Measurements from ENCODE around the gene RAD51B. TPM values are rescaled to one million over a fixed set of nuclear protein-coding genes. Genes with fewer than 3 reads are reported as not detected.
"Not testable (repeated sequence)": the region's sequence is repeated elsewhere in the genome, so short reads cannot be mapped to it uniquely, and the experiment has no call there.

Gene RAD51B
- total and polyA plus RNA-seq, 5 donors = 0.88 to 5.3 (median 3.3) TPM

GRCh38 chr14:67806246-67806645, 13.3 kb upstream of the RAD51B start:
- no peaks in the 10 kb centered on the region for H3K9me3 ChIP-seq (ENCODE audit: control insufficient read depth, low read length)
- no peaks in the 10 kb centered on the region for H3K27me3 ChIP-seq (ENCODE audit: control insufficient read depth, insufficient read depth)
- WGBS = 62% methylated on average over 3 of the region's 3 CpGs
- no peak for ATAC-seq
- no peak overlapping the region for H3K4me3 ChIP-seq (ENCODE audit: low read length)
- H3K27ac ChIP-seq (ENCODE audit: low read length) = no peak overlapping the region
- intact Hi-C loops (cut with DNase I) = no loop called here
- no peak for DNase-seq
- H3K4me1 ChIP-seq (ENCODE audit: control insufficient read depth, insufficient read depth, low read length) = no peaks in the 10 kb centered on the region

DNA sequence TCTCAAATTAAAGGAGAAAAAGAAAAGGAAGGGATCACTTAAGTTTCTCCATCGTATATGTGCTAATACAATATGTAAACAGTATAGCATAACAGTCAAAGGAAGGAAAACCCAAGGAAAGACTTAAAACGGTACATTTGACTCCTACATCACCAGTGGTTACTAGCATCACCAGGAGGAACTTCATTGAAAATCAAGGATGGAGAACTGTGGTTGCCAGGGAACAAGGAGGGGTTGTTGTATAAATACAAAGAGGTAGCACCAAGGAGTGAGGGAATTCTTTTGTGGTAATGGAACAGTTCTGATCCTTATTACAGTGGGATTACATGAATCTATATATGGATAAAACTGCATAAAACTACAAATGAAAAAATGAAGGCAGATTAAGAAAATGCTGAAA, 4.8 kb upstream of the RAD51B start:
- H3K4me3 ChIP-seq (ENCODE audit: low read length) = no peak overlapping the region
- DNase-seq (no peak), ATAC-seq (no peak)
- H3K27ac ChIP-seq (ENCODE audit: low read length) = no peak overlapping the region
- 79% methylated on average over 2 of the region's 2 CpGs for WGBS
- H3K27me3 ChIP-seq (ENCODE audit: control insufficient read depth, insufficient read depth) = no peaks in the 10 kb centered on the region
- intact Hi-C loops (cut with DNase I) = no loop called here
- no peaks in the 10 kb centered on the region for H3K4me1 ChIP-seq (ENCODE audit: control insufficient read depth, insufficient read depth, low read length)
- no peaks in the 10 kb centered on the region for H3K9me3 ChIP-seq (ENCODE audit: control insufficient read depth, low read length)

- no peak overlapping the region for H3K27ac ChIP-seq (ENCODE audit: low read length)
- no peak for DNase-seq
- H3K4me3 ChIP-seq (ENCODE audit: low read length) = peak overlapping the region; percentile 70
- no peaks in the 10 kb centered on the region for H3K9me3 ChIP-seq (ENCODE audit: control insufficient read depth, low read length)
- intact Hi-C loops (cut with DNase I) = no loop called here
- H3K4me1 ChIP-seq (ENCODE audit: control insufficient read depth, insufficient read depth, low read length) = no peaks in the 10 kb centered on the region
- whole genome bisulfite sequencing = 5% methylated on average over 14 of the region's 14 CpGs
- no peak for ATAC-seq
- no peaks in the 10 kb centered on the region for H3K27me3 ChIP-seq (ENCODE audit: control insufficient read depth, insufficient read depth)
Observed at GRCh38 chr14:67815573-67816225, 3.9 kb upstream of the RAD51B start.

GRCh38 chr14:67816326-67817002, 3.1 kb upstream of the RAD51B start, which contains the start of gene ZFYVE26:
Gene ZFYVE26 (minus strand): TSS chr14:67816590. CDS start chr14:67815963, 627 bp downstream.
- Histone ChIP-seq H3K4me3 (ENCODE audit: low read length) (peak within 1 kb of the TSS; percentile 70), H3K27me3 (ENCODE audit: control insufficient read depth, insufficient read depth) (no peaks in the 10 kb centered on the region), H3K9me3 (ENCODE audit: control insufficient read depth, low read length) (no peaks in the 10 kb centered on the region), H3K27ac (ENCODE audit: low read length) (peak within 1 kb of the TSS; percentile 40), H3K4me1 (ENCODE audit: control insufficient read depth, insufficient read depth, low read length) (no peaks in the 10 kb centered on the region)
- DNase-seq (peak; percentile 89 to 95 (median 92)), ATAC-seq (peak; percentile 96 to 97)
- under 1% methylated on average over 26 of the region's 26 CpGs for WGBS
- intact Hi-C loops (cut with DNase I) = no loop called here

DNA sequence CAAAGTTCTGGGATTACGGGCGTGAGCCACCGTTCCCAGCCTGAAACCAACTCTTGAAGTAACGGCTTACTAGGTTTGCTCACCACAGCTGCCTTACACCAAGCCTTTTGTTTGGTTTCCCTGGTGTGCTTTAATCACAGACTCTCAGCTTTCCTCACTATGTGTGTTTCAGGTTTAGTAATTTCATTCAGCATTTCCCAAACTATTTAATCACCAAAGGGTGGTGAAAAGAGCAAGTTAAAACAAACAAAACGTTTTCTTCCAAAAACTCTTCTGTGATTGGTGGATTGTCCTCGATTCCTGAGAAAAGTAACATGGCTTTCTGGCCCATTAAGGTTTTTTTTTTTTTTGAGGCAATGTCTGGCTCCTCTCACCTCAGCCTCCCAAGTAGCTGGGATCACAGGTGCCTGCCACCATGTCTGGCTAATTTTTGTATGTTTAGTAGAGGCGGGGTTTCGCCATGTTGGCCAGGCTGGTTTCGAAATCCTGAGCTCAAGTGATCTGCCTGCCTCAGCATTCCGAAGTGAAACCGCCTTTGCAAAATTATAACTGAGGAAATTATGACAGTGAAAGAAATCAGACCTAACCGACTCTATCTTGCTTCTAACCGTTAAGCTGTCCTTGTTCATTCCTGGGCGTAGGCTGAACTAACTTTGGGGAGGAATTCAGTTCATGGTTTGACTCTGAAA, 1.7 kb upstream of the RAD51B start:
- WGBS = 86% methylated on average over 14 of the region's 14 CpGs
- DNase-seq = peak in 2 of 3 donors; percentile 24 to 41
- no peak for ATAC-seq
- no peaks in the 10 kb centered on the region for H3K4me1 ChIP-seq (ENCODE audit: control insufficient read depth, insufficient read depth, low read length)
- H3K27me3 ChIP-seq (ENCODE audit: control insufficient read depth, insufficient read depth) = no peaks in the 10 kb centered on the region
- no peaks in the 10 kb centered on the region for H3K9me3 ChIP-seq (ENCODE audit: control insufficient read depth, low read length)
- H3K4me3 ChIP-seq (ENCODE audit: low read length) = no peak overlapping the region
- intact Hi-C loops (cut with DNase I) = no loop called here
- H3K27ac ChIP-seq (ENCODE audit: low read length) = no peak overlapping the region

GRCh38 chr14:67818476-67818875, 1.1 kb upstream of the RAD51B start:
- ATAC-seq; intact Hi-C loops (cut with DNase I); H3K4me1 ChIP-seq (ENCODE audit: control insufficient read depth, insufficient read depth, low read length); H3K4me3 ChIP-seq (ENCODE audit: low read length); H3K27me3 ChIP-seq (ENCODE audit: control insufficient read depth, insufficient read depth); H3K9me3 ChIP-seq (ENCODE audit: control insufficient read depth, low read length); DNase-seq; H3K27ac ChIP-seq (ENCODE audit: low read length): not testable (repeated sequence)
- 95% methylated on average over 6 of the region's 6 CpGs for WGBS

DNA sequence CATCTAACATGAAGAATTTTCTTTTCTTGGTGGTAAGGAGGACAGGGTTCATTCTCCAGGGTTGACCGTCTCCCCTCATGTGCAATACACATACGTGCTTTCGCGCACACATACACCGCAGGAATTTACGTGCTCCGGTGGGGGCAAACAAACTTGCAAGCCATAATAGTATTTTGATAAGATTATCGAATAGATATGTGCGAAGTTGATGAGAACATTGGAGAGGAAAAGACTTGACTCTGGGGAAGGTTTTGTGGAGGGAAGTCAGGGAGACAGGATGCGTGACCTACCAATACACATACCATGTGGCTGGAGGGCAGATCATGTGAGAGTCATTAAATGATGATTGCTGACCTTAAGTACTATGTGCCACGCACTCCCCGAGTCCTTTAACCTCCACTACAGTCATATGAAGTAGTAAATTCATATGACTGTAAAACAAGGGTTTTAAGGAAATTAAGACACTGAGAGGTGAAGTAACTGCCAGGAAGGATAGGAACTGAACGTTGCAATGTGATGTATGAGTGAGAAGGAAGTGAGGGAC, 921 bp downstream of the RAD51B start:
- peak overlapping the region; percentile 100 for H3K4me3 ChIP-seq (ENCODE audit: low read length)
- DNase-seq (no peak), ATAC-seq (no peak)
- H3K27ac ChIP-seq (ENCODE audit: low read length) = no peak overlapping the region
- WGBS = 22% methylated on average over 13 of the region's 13 CpGs
- intact Hi-C loops (cut with DNase I) = no loop called here
- no peaks in the 10 kb centered on the region for H3K4me1 ChIP-seq (ENCODE audit: control insufficient read depth, insufficient read depth, low read length)
- no peaks in the 10 kb centered on the region for H3K27me3 ChIP-seq (ENCODE audit: control insufficient read depth, insufficient read depth)
- no peaks in the 10 kb centered on the region for H3K9me3 ChIP-seq (ENCODE audit: control insufficient read depth, low read length)

- no peak for ATAC-seq
- intact Hi-C loops (cut with DNase I) = no loop called here
- no peaks in the 10 kb centered on the region for H3K27me3 ChIP-seq (ENCODE audit: control insufficient read depth, insufficient read depth)
- no peak for DNase-seq
- H3K27ac ChIP-seq (ENCODE audit: low read length) = no peak overlapping the region
- H3K4me1 ChIP-seq (ENCODE audit: control insufficient read depth, insufficient read depth, low read length) = no peaks in the 10 kb centered on the region
- H3K4me3 ChIP-seq (ENCODE audit: low read length) = no peak overlapping the region
- H3K9me3 ChIP-seq (ENCODE audit: control insufficient read depth, low read length) = no peaks in the 10 kb centered on the region
Observed at GRCh38 chr14:67821121-67821520, 1.5 kb downstream of the RAD51B start.

DNA sequence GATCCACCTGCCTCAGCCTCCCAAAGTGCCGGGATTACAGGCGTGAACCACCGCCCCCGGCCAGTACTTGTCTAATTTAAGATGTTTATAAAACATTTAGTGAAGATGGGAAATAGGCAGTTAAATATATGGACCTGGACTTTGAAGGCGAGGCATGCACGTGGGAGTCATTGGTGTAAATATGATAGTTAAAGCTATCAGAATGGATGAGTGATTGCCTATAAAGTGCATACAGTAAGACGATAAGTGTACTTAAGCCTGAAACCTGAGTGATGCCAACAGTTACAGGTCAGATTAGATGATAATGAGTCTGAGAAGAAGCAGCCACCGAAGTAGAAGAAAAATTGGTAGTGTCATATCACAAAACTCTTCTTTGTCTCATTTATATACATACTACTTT, 11.5 kb downstream of the RAD51B start:
- no peaks in the 10 kb centered on the region for H3K4me1 ChIP-seq (ENCODE audit: control insufficient read depth, insufficient read depth, low read length)
- no peaks in the 10 kb centered on the region for H3K27me3 ChIP-seq (ENCODE audit: control insufficient read depth, insufficient read depth)
- ATAC-seq = no peak
- no peak overlapping the region for H3K4me3 ChIP-seq (ENCODE audit: low read length)
- intact Hi-C loops (cut with DNase I) = no loop called here
- no peaks in the 10 kb centered on the region for H3K9me3 ChIP-seq (ENCODE audit: control insufficient read depth, low read length)
- WGBS = 89% methylated on average over 8 of the region's 8 CpGs
- DNase-seq = no peak
- H3K27ac ChIP-seq (ENCODE audit: low read length) = no peak overlapping the region

- Histone ChIP-seq H3K27me3 (ENCODE audit: control insufficient read depth, insufficient read depth) (no peaks in the 10 kb centered on the region), H3K27ac (ENCODE audit: low read length) (no peak overlapping the region), H3K9me3 (ENCODE audit: control insufficient read depth, low read length) (no peaks in the 10 kb centered on the region), H3K4me3 (ENCODE audit: low read length) (no peak overlapping the region), H3K4me1 (ENCODE audit: control insufficient read depth, insufficient read depth, low read length) (no peaks in the 10 kb centered on the region)
- WGBS = 87% methylated on average over 1 of the region's 1 CpG
- ATAC-seq (no peak), DNase-seq (no peak)
- intact Hi-C loops (cut with DNase I) = no loop called here
Observed at GRCh38 chr14:67833403-67833802, 13.8 kb downstream of the RAD51B start.

DNA sequence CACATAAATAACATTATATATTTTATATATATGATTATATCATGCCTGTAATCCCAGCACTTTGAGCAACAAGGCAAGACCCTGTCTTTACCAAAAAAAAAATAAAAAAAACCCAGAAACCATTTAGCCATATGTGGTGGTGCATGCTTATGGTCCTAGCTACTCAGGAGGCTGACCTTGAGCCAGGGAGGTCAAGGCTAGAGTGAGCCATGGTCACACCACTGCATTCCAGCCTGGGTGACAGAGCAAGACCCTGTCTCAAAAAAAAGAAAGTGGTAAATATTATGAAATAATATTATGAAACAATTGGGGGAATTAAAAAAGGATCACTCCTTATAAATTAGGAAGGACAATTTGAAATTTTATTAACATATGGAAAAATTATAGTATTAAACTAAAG, 16.0 kb downstream of the RAD51B start:
- no peaks in the 10 kb centered on the region for H3K27me3 ChIP-seq (ENCODE audit: control insufficient read depth, insufficient read depth)
- no peaks in the 10 kb centered on the region for H3K9me3 ChIP-seq (ENCODE audit: control insufficient read depth, low read length)
- H3K4me3 ChIP-seq (ENCODE audit: low read length) = no peak overlapping the region
- H3K4me1 ChIP-seq (ENCODE audit: control insufficient read depth, insufficient read depth, low read length) = no peaks in the 10 kb centered on the region
- no peak overlapping the region for H3K27ac ChIP-seq (ENCODE audit: low read length)
- ATAC-seq (no peak), DNase-seq (no peak)
- intact Hi-C loops (cut with DNase I) = no loop called here

Measured in right cardiac atrium (tissue), 5 donors.